Measurements from ENCODE around the gene WDR89.

- TF ChIP-seq CTCF (conservative IDR thresholded peaks at IDR 0.05; ENCODE audit: low read length) = no peak
- no peak for TF ChIP-seq EZH2phosphoT487 (IDR thresholded peaks at IDR 0.05; ENCODE audit: borderline replicate concordance, low read depth, low read length)
These were observed 43.7 kb upstream of the WDR89 start for GRCh38 chr14:63685401-63685800.
